ENCODE data around the gene TNFRSF19.

Gene TNFRSF19

GRCh38 chr13:23680845-23681669 lies 110.8 kb downstream of the TNFRSF19 start:
- no peak for DNase-seq (ENCODE audit: extremely low read depth in 1 of 2, low read depth in 1 of 2)

GRCh38 chr13:23683084-23683483 lies 112.9 kb downstream of the TNFRSF19 start:
- no peak for DNase-seq (ENCODE audit: extremely low read depth in 1 of 2, low read depth in 1 of 2)

- no peak for DNase-seq (ENCODE audit: extremely low read depth in 1 of 2, low read depth in 1 of 2)
Observed at GRCh38 chr13:23684647-23685046, 114.4 kb downstream of the TNFRSF19 start.

GRCh38 chr13:23685416-23685815 lies 115.2 kb downstream of the TNFRSF19 start:
- DNase-seq (ENCODE audit: extremely low read depth in 1 of 2, low read depth in 1 of 2): no peak

GRCh38 chr13:23686948-23687347 lies 116.7 kb downstream of the TNFRSF19 start:
- DNase-seq (ENCODE audit: extremely low read depth in 1 of 2, low read depth in 1 of 2): no peak

- no peak for DNase-seq (ENCODE audit: extremely low read depth in 1 of 2, low read depth in 1 of 2)
Observed at GRCh38 chr13:23687614-23688013, 117.4 kb downstream of the TNFRSF19 start.

GRCh38 chr13:23688336-23688735 lies 118.1 kb downstream of the TNFRSF19 start:
- no peak for DNase-seq (ENCODE audit: extremely low read depth in 1 of 2, low read depth in 1 of 2)

GRCh38 chr13:23690668-23691067 lies 120.5 kb downstream of the TNFRSF19 start:
- no peak for DNase-seq (ENCODE audit: extremely low read depth in 1 of 2, low read depth in 1 of 2)

- no peak for DNase-seq (ENCODE audit: extremely low read depth in 1 of 2, low read depth in 1 of 2)
Observed at GRCh38 chr13:23692816-23693215, 122.6 kb downstream of the TNFRSF19 start.

- DNase-seq (ENCODE audit: extremely low read depth in 1 of 2, low read depth in 1 of 2): no peak
Observed at GRCh38 chr13:23695196-23695595, 125.0 kb downstream of the TNFRSF19 start.

GRCh38 chr13:23695711-23696464 lies 125.7 kb downstream of the TNFRSF19 start:
- peak; percentile 24 to 32 for DNase-seq (ENCODE audit: extremely low read depth in 1 of 2, low read depth in 1 of 2)

- DNase-seq (ENCODE audit: extremely low read depth in 1 of 2, low read depth in 1 of 2): no peak
Observed at GRCh38 chr13:23696610-23697009, 126.4 kb downstream of the TNFRSF19 start.

- no peak for DNase-seq (ENCODE audit: extremely low read depth in 1 of 2, low read depth in 1 of 2)
Observed at GRCh38 chr13:23697772-23698313, 127.6 kb downstream of the TNFRSF19 start.

- no peak for DNase-seq (ENCODE audit: extremely low read depth in 1 of 2, low read depth in 1 of 2)
Observed at GRCh38 chr13:23699271-23699670, 129.1 kb downstream of the TNFRSF19 start.

- DNase-seq (ENCODE audit: extremely low read depth in 1 of 2, low read depth in 1 of 2): no peak
Observed at GRCh38 chr13:23701186-23701585, 131.0 kb downstream of the TNFRSF19 start.

GRCh38 chr13:23701636-23702035 lies 131.4 kb downstream of the TNFRSF19 start:
- DNase-seq (ENCODE audit: extremely low read depth in 1 of 2, low read depth in 1 of 2): no peak

- no peak for DNase-seq (ENCODE audit: extremely low read depth in 1 of 2, low read depth in 1 of 2)
Observed at GRCh38 chr13:23703246-23703860, 133.1 kb downstream of the TNFRSF19 start.

GRCh38 chr13:23705583-23705982 lies 135.4 kb downstream of the TNFRSF19 start:
- DNase-seq (ENCODE audit: extremely low read depth in 1 of 2, low read depth in 1 of 2): no peak

- no peak for DNase-seq (ENCODE audit: extremely low read depth in 1 of 2, low read depth in 1 of 2)
Observed at GRCh38 chr13:23707674-23708073, 137.5 kb downstream of the TNFRSF19 start.

- no peak for DNase-seq (ENCODE audit: extremely low read depth in 1 of 2, low read depth in 1 of 2)
Observed at GRCh38 chr13:23709536-23709935, 139.3 kb downstream of the TNFRSF19 start.

- no peak for DNase-seq (ENCODE audit: extremely low read depth in 1 of 2, low read depth in 1 of 2)
Observed at GRCh38 chr13:23710366-23710765, 140.2 kb downstream of the TNFRSF19 start.

All from stimulated activated CD8-positive, alpha-beta memory T cell treated with anti-CD3 and anti-CD28 coated beads, Interleukin-7, amount 100 ng/mL, for 48 hours (primary cell).